HepG2 (cell line): Measurements from ENCODE around the gene TMEM134.
"Not testable (repeated sequence)": the region's sequence is repeated elsewhere in the genome, so short reads cannot be mapped to it uniquely, and the experiment has no call there.

Experiments used
- ATF3 ChIP-seq: sonication (generic); formaldehyde crosslinking; IDR thresholded peaks from 2 replicates; pipeline ENCODE4 v1.4.0; 2020; ENCODE audit warnings: missing genetic modification reagents
- CTCF ChIP-seq: sonication (generic); formaldehyde crosslinking; IDR thresholded peaks from 2 replicates; pipeline ENCODE4 v1.5.0; 2020; ENCODE audit warnings: mild to moderate bottlenecking, missing genetic modification reagents, moderate library complexity
- HNRNPK ChIP-seq: fragments of 200-400 bp; formaldehyde crosslinking; IDR thresholded peaks from 2 replicates; pipeline ENCODE4 v1.6.1; 2018; ENCODE audit warnings: low read length, low read depth, moderate library complexity, mild to moderate bottlenecking; ENCODE audit not compliant: poor library complexity, severe bottlenecking
- MXD1 ChIP-seq: sonication (generic); formaldehyde crosslinking; IDR thresholded peaks from 2 replicates; pipeline ENCODE4 v1.4.0; 2020; ENCODE audit warnings: mild to moderate bottlenecking, missing genetic modification reagents
- NR3C1 ChIP-seq: sonication (generic); formaldehyde crosslinking; IDR thresholded peaks from 2 replicates; pipeline ENCODE4 v1.4.0; 2020; ENCODE audit warnings: missing genetic modification reagents
- ZFAT ChIP-seq: sonication (generic); formaldehyde crosslinking; conservative IDR thresholded peaks from 2 replicates; pipeline ENCODE4 v1.8.1; 2023; ENCODE audit warnings: missing genetic modification reagents, inconsistent platforms
- ZFX ChIP-seq: sonication (generic); formaldehyde crosslinking; IDR thresholded peaks from 2 replicates; pipeline ENCODE4 v1.4.0; 2020; ENCODE audit warnings: mild to moderate bottlenecking, low read depth, missing genetic modification reagents, moderate library complexity
- ZNF101 ChIP-seq: sonication (generic); formaldehyde crosslinking; IDR thresholded peaks from 2 replicates; pipeline ENCODE4 v1.4.0; 2020; ENCODE audit warnings: mild to moderate bottlenecking, low read depth, missing genetic modification reagents, borderline replicate concordance
- ZNF280D ChIP-seq: sonication (generic); formaldehyde crosslinking; IDR thresholded peaks from 2 replicates; pipeline ENCODE4 v1.5.1; 2020; ENCODE audit warnings: mild to moderate bottlenecking, missing genetic modification reagents

GRCh38 chr11:67476692-67477091 lies 7.6 kb upstream of the TMEM134 start:
- not testable (repeated sequence) for TF ChIP-seq ZFAT; ZFX (CRISPR knock-in tag); ZNF280D (CRISPR knock-in tag); ATF3; HNRNPK; CTCF (CRISPR knock-in tag); NR3C1; ZNF101 (CRISPR knock-in tag); MXD1
